ENCODE measurements around the gene JMY. TPM values are rescaled to one million over a fixed set of nuclear protein-coding genes. Genes with fewer than 3 reads are reported as not detected.

JMY gene
- total and polyA plus RNA-seq, 2 of the 8 experiments (the other 6 are each of a cell fraction or from before 2014, with no cell fraction given): 2.8 to 13.9 TPM

GRCh38 chr5:79295029-79295428 lies 59.1 kb downstream of the JMY start:
- H4K8ac ChIP-seq (ENCODE audit: extremely low read depth, insufficient read depth, low read length): no peak overlapping the region
- H4K5ac ChIP-seq (ENCODE audit: insufficient read length, low read depth, low read length): no peak overlapping the region
- no peak overlapping the region for H3K9ac ChIP-seq (replicated peaks in 1 of 4; ENCODE audit: extremely low read depth in 1 of 4, low read depth in 3 of 4, low read length in 3 of 4)
- POLR2A ChIA-PET (ENCODE audit: partially characterized antibody): no interaction called here
- no peak overlapping the region for H2BK15ac ChIP-seq (ENCODE audit: low read length)
- no peak overlapping the region for H3K14ac ChIP-seq (ENCODE audit: insufficient read length)
- no peak overlapping the region for H2BK120ac ChIP-seq (replicated peaks; ENCODE audit: low read depth, low read length)
- no peak overlapping the region for H3K56ac ChIP-seq (replicated peaks; ENCODE audit: insufficient read length, low read depth, low read length)
- no peak overlapping the region for H3K4me3 ChIP-seq (ENCODE audit: extremely low read depth in 1 of 4, insufficient read depth in 2 of 4, low read depth in 3 of 4, low read length in 4 of 4)
- no peaks in the 10 kb centered on the region for H3K79me1 ChIP-seq (ENCODE audit: low read depth, low read length)
- no peaks in the 10 kb centered on the region for H3K27me3 ChIP-seq (replicated peaks in 1 of 4; ENCODE audit: control insufficient read depth in 3 of 4, extremely low read depth in 1 of 4, insufficient read depth in 3 of 4, low read length in 3 of 4)
- CTCF ChIA-PET (ENCODE audit: partially characterized antibody): interaction anchor here (0.7 to 1.7 kb wide), 2 partner anchors 169 to 273 kb away, joined by 3 to 4 read pairs; no protein-coding TSS in a partner anchor
- peaks cover 2 to 11% (median 5%) of the 10 kb centered on the region in 4 experiments; a peak in 4 of 8 replicates for H3K36me3 ChIP-seq (ENCODE audit: control insufficient read depth in 2 of 4, insufficient read depth in 4 of 4, low read length in 3 of 4)
- no peak overlapping the region for H2AFZ ChIP-seq (ENCODE audit: low read length)
- H2BK12ac ChIP-seq (ENCODE audit: low read depth, low read length): no peak overlapping the region
- no peak overlapping the region for H3K4ac ChIP-seq (replicated peaks; ENCODE audit: insufficient read length, low read depth, low read length)
- no peak for DNase-seq (ENCODE audit: low read depth in 1 of 2, low spot score in 2 of 2)
- no peak overlapping the region for H3K27ac ChIP-seq (ENCODE audit: low read depth, low read length)
- no peak overlapping the region for H2BK20ac ChIP-seq (ENCODE audit: low read length)
- no peak overlapping the region for H3K4me2 ChIP-seq (ENCODE audit: insufficient read depth in 1 of 2, low read depth in 2 of 2, low read length in 2 of 2)
- no peaks in the 10 kb centered on the region for H3K23me2 ChIP-seq (ENCODE audit: low read depth, low read length)
- FAIRE-seq: no peak
- no peaks in the 10 kb centered on the region for H3K9me3 ChIP-seq (ENCODE audit: insufficient read depth in 2 of 2, low read depth in 1 of 2, low read length in 1 of 2)
- no peak overlapping the region for H2BK5ac ChIP-seq (ENCODE audit: low read depth, low read length)
- no peak overlapping the region for H3K18ac ChIP-seq (ENCODE audit: extremely low read depth, low read length)
- no peaks in the 10 kb centered on the region for H3K4me1 ChIP-seq (replicated peaks in 1 of 4; ENCODE audit: control insufficient read depth in 3 of 4, insufficient read depth in 4 of 4, low read length in 3 of 4)
- H3K79me2 ChIP-seq (ENCODE audit: control insufficient read depth in 1 of 2, insufficient read depth in 2 of 2, low read length in 2 of 2): no peaks in the 10 kb centered on the region
- no peak overlapping the region for H2AK5ac ChIP-seq (ENCODE audit: low read depth, low read length)
- H3K23ac ChIP-seq (ENCODE audit: insufficient read length): no peak overlapping the region
- H4K20me1 ChIP-seq (replicated peaks in 1 of 2; ENCODE audit: control insufficient read depth in 1 of 2, insufficient read depth in 2 of 2, low read length in 2 of 2): no peaks in the 10 kb centered on the region
- no peak overlapping the region for H4K91ac ChIP-seq (replicated peaks; ENCODE audit: insufficient read length, low read length)
- 91% methylated on average over 2 of the region's 2 CpGs; no CpG with 5 or more reads in 1 of the 2 experiments for WGBS, 2 experiments (ENCODE audit: extremely low coverage in 1 of 2, insufficient coverage in 1 of 2, insufficient read length in 1 of 2, insufficient replicate concordance in 2 of 2, low coverage in 1 of 2, low lambda C conversion rate in 2 of 2, missing lambda C conversion rate in 1 of 2)
- no peak for TF ChIP-seq ZNF274 (IDR thresholded peaks at IDR 0.05; ENCODE audit: borderline replicate concordance, extremely low read depth, low read length)
- TF ChIP-seq SIRT6 (IDR thresholded peaks at IDR 0.05; ENCODE audit: low read length): no peak
- TF ChIP-seq FOSL1 (IDR thresholded peaks at IDR 0.05; ENCODE audit: insufficient read depth, low read depth, low read length): no peak
- no peak for TF ChIP-seq SRF (IDR thresholded peaks at IDR 0.05; ENCODE audit: low read depth, low read length)
- TF ChIP-seq TBP (IDR thresholded peaks at IDR 0.05; ENCODE audit: low read depth, low read length): no peak
- TF ChIP-seq SIN3A (conservative IDR thresholded peaks at IDR 0.05 in 1 of 2, IDR thresholded peaks at IDR 0.05 in 1 of 2; ENCODE audit: low read depth in 1 of 2, low read length in 2 of 2): no peak
- TF ChIP-seq CBX8 (IDR thresholded peaks at IDR 0.05; ENCODE audit: borderline replicate concordance, low read depth, low read length): no peak
- no peak for TF ChIP-seq RFX5 (IDR thresholded peaks at IDR 0.05; ENCODE audit: borderline replicate concordance, low read depth, low read length)
- no peak for TF ChIP-seq KDM4A (IDR thresholded peaks at IDR 0.05; ENCODE audit: low read depth, low read length, severe bottlenecking)
- TF ChIP-seq, protein P1, sequence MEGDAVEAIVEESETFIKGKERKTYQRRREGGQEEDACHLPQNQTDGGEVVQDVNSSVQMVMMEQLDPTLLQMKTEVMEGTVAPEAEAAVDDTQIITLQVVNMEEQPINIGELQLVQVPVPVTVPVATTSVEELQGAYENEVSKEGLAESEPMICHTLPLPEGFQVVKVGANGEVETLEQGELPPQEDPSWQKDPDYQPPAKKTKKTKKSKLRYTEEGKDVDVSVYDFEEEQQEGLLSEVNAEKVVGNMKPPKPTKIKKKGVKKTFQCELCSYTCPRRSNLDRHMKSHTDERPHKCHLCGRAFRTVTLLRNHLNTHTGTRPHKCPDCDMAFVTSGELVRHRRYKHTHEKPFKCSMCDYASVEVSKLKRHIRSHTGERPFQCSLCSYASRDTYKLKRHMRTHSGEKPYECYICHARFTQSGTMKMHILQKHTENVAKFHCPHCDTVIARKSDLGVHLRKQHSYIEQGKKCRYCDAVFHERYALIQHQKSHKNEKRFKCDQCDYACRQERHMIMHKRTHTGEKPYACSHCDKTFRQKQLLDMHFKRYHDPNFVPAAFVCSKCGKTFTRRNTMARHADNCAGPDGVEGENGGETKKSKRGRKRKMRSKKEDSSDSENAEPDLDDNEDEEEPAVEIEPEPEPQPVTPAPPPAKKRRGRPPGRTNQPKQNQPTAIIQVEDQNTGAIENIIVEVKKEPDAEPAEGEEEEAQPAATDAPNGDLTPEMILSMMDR (IDR thresholded peaks at IDR 0.05; ENCODE audit: control extremely low read depth in 1 of 3, insufficient read depth in 1 of 3, low read depth in 1 of 3, low read length in 3 of 3): no peak
- TF ChIP-seq NRF1 (IDR thresholded peaks at IDR 0.05; ENCODE audit: low read depth, low read length): no peak
- no peak for TF ChIP-seq KDM1A (IDR thresholded peaks at IDR 0.05; ENCODE audit: borderline replicate concordance, low read length)
